AG04450 (cell line): ENCODE results near the gene ETV1. TPM values are rescaled to one million over a fixed set of nuclear protein-coding genes. Genes with fewer than 3 reads are reported as not detected.

Source experiments
- CTCF ChIA-PET: fragments of 300-600, 350-600 bp; formaldehyde crosslinking; extraction: SDS; loops from one replicate; lab custom pipeline; 2022; ENCODE audit warnings: antibody characterized with exemption, inconsistent platforms; lab: Charles Lee
- POLR2A ChIA-PET: fragments of 350-600 bp; formaldehyde crosslinking; extraction: SDS; loops from one replicate; lab custom pipeline; 2021; ENCODE audit warnings: antibody characterized with exemption, inconsistent platforms; lab: Yijun Ruan, JAX
- DNase-seq: peaks from one replicate; pipeline ENCODE4 v3.0.0-alpha.2; 2011; ENCODE audit warnings: low read depth, low spot score
- H3K27ac ChIP-seq: one replicate; pipeline ENCODE4 v1.5.1; 2012; ENCODE audit warnings: low read depth, low read length, control low read depth
- H3K27me3 ChIP-seq: one replicate; pipeline ENCODE4 v1.6.0; 2012; ENCODE audit warnings: low read length; ENCODE audit not compliant: control insufficient read depth, insufficient read depth
- H3K4me3 ChIP-seq: 2 replicates; pipeline ENCODE4 v1.5.1; 2011; ENCODE audit warnings: mild to moderate bottlenecking, low read depth, low read length, control low read depth
- H3K9me3 ChIP-seq: 2 replicates; pipeline ENCODE4 v1.5.1; 2012; ENCODE audit warnings: low read length; ENCODE audit not compliant: control insufficient read depth, insufficient read depth
- CTCF ChIP-seq: IDR thresholded peaks from 2 replicates; pipeline ENCODE4 v1.5.1; 2011; ENCODE audit warnings: low read depth, low read length, control low read depth, inconsistent platforms
- polyA plus RNA-seq: library from polyadenylated mRNA; depleted of rRNA; stranded (reverse); fragments of >200 nt; gene quantifications from 2 replicates; pipeline ENCODE4 v1.2.3, GENCODE V29; 2011

ETV1 gene
- polyA plus RNA-seq, 1 experiment, result 14.9 TPM

DNA sequence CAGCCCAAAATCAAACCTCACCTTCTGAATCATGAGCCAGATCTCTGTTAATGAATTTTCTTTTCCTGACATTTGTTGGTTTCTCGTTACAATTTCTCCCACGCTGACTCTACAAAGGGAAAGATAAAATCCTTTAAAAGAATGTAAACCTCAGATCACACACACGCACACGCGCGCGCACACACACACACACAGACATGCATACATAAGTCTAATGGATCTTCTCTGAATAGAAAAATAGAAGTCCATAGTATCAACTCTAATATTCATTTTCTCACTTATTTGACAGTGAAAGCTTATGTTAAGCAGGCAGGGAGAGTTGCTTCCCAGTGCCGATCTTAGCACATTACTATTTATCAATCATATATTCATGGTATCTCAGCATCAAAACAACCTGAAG is 1.4 kb downstream of the ETV1 start:
- DNase-seq, result no peak

DNA sequence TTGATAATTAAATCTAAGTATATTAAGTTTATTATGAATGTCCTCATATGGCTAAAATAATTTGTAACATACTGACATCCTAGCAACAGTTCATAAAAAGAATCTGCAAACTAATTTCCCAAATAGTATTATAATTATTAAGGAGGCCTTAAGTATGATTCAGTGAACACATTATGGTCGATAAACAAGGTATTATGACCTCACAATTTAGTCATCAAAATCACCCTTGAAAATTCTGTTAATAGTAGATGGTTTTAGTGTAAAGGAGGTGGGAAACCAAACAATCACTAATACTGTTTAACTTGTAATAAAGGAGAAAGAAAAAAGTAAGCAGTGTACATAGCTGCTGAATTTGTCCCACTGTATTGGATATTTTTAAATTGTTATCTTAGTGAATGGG is 2.1 kb downstream of the ETV1 start:
- Histone ChIP-seq H3K27me3 (no peaks in the 10 kb centered on the region), H3K27ac (no peak overlapping the region), H3K4me3 (peak overlapping the region; percentile 81; the same call in 1 of the 2 replicates), H3K9me3 (no peaks in the 10 kb centered on the region)
- DNase-seq, result no peak
- POLR2A ChIA-PET, result no interaction called here
- CTCF ChIA-PET, result interaction anchor here (1.1 kb wide), 1 partner anchor 704 kb away, joined by 5 read pairs; no protein-coding TSS in a partner anchor
- no peak for TF ChIP-seq CTCF

More for the DNA sequence above, 1.4 kb downstream of the ETV1 start:
- H3K9me3 ChIP-seq, result no peaks in the 10 kb centered on the region
- no peaks in the 10 kb centered on the region for H3K27me3 ChIP-seq
- CTCF ChIA-PET, result interaction anchor here (0.6 to 2.4 kb wide), 4 partner anchors 8 to 1302 kb away, joined by 3 to 15 read pairs (median 10); no protein-coding TSS in a partner anchor
- TF ChIP-seq CTCF, result no peak
- POLR2A ChIA-PET, result no interaction called here
- H3K27ac ChIP-seq, result no peak overlapping the region
- H3K4me3 ChIP-seq, result peak overlapping the region; percentile 81

- Histone ChIP-seq H3K27me3 (no peaks in the 10 kb centered on the region), H3K4me3 (no peak overlapping the region; the same call in 1 of the 2 replicates), H3K27ac (no peak overlapping the region), H3K9me3 (no peaks in the 10 kb centered on the region)
- no peak for DNase-seq
- POLR2A ChIA-PET, result no interaction called here
- no peak for TF ChIP-seq CTCF
- CTCF ChIA-PET, result interaction anchor here (1.1 kb wide), 1 partner anchor 705 kb away, joined by 5 read pairs; no protein-coding TSS in a partner anchor
Measured at GRCh38 chr7:13986208-13986607, 3.3 kb downstream of the ETV1 start.

DNA sequence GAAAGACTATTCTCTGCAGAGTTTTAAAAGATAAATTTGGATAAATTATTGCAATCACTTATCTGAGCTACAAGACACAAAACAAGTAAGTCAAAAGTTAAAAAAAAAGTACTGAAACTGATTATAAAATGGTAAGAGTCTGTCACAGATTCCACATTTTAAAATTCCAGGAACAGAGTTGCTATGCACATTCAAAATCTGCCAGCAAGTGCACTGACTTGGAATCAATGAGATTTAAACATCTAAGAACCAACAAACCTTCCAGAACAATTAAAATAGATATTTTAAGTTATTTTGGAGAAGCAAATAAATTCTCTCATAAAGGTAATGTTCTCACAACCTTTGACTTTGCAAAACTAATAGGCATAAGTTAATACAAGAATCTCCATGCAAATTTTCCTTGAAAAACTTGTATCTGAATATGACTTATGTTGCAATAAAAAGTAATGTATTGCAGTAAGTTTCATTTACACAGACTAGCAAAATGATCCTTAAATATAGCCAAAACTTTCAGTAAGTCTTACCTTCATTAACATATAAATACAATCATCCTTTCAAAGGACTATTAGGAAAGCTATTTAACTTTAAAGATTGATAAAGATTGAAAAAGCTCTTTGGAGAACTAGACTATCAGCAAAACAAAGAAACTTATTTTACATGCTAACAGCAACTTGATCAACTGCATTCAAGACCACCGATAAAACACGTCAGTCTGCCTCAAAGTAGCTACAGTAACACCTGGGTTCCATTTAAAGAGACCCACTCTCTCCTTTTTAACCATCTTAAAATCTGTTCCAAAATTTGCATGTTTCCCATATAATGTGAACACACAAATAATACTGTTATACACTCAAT is 4.4 kb downstream of the ETV1 start:
- no peak for DNase-seq
- Histone ChIP-seq H3K27me3 (no peaks in the 10 kb centered on the region), H3K4me3 (no peak overlapping the region), H3K27ac (no peak overlapping the region), H3K9me3 (no peaks in the 10 kb centered on the region)
- POLR2A ChIA-PET, result no interaction called here
- TF ChIP-seq CTCF, result no peak
- CTCF ChIA-PET, result no interaction called here

- Histone ChIP-seq H3K27me3 (no peaks in the 10 kb centered on the region), H3K4me3 (no peak overlapping the region), H3K9me3 (no peaks in the 10 kb centered on the region), H3K27ac (no peak overlapping the region)
- no peak for DNase-seq
- ChIA-PET POLR2A (no interaction called here), CTCF (no interaction called here)
- TF ChIP-seq CTCF, result no peak
Measured at GRCh38 chr7:13984061-13984460, 5.4 kb downstream of the ETV1 start.
